Osteoblast (primary cell): ENCODE results near the gene NCK2. TPM values are rescaled to one million over a fixed set of nuclear protein-coding genes. Genes with fewer than 3 reads are reported as not detected.
A peak's percentile ranks its signal among the peaks of the same experiment; 100 is the strongest.

Source experiments
- DNase-seq: peaks from one replicate; pipeline ENCODE4 v3.0.0; 2011; ENCODE audit warnings: low spot score, mixed read lengths; ENCODE audit not compliant: insufficient read length; ENCODE audit errors: missing footprints
- H2AFZ ChIP-seq: 2 replicates; pipeline ENCODE4 v1.6.0; 2011; ENCODE audit warnings: mild to moderate bottlenecking, low read length
- H3K27ac ChIP-seq: 2 replicates; pipeline ENCODE4 v1.5.1; 2011; ENCODE audit warnings: mild to moderate bottlenecking, low read depth, low read length, moderate library complexity
- H3K27me3 ChIP-seq: 2 replicates; pipeline ENCODE4 v1.6.0; 2012; ENCODE audit warnings: mild to moderate bottlenecking, control low read depth, inconsistent platforms, low read length, moderate library complexity; ENCODE audit not compliant: insufficient read depth
- H3K36me3 ChIP-seq: 2 replicates; pipeline ENCODE4 v1.5.1; 2011; ENCODE audit warnings: mild to moderate bottlenecking, low read length, control low read depth, moderate library complexity; ENCODE audit not compliant: insufficient read depth
- H3K4me1 ChIP-seq: 2 replicates; pipeline ENCODE4 v1.5.1; 2011; ENCODE audit warnings: mild to moderate bottlenecking, low read length, control low read depth, moderate library complexity; ENCODE audit not compliant: insufficient read depth
- H3K4me2 ChIP-seq: 2 replicates; pipeline ENCODE4 v1.6.0; 2011; ENCODE audit warnings: mild to moderate bottlenecking, low read length; ENCODE audit not compliant: insufficient read depth
- H3K4me3 ChIP-seq: fragments of 200-600 bp; sonication (generic); 3 replicates; pipeline ENCODE4 v1.5.1; 2012; ENCODE audit warnings: mild to moderate bottlenecking, low read length, inconsistent platforms; ENCODE audit not compliant: insufficient read depth
- H3K79me2 ChIP-seq: 2 replicates; pipeline ENCODE4 v1.6.0; 2012; ENCODE audit warnings: mild to moderate bottlenecking, low read length, control low read depth, inconsistent platforms; ENCODE audit not compliant: insufficient read depth
- H3K9me3 ChIP-seq: 2 replicates; pipeline ENCODE4 v1.5.1; 2011; ENCODE audit warnings: low read depth, low read length, control low read depth
- H4K20me1 ChIP-seq: 2 replicates; pipeline ENCODE4 v1.6.0; 2012; ENCODE audit warnings: mild to moderate bottlenecking, low read length, control low read depth; ENCODE audit not compliant: insufficient read depth
- CTCF ChIP-seq: IDR thresholded peaks from 2 replicates; pipeline ENCODE4 v1.5.1; 2011; ENCODE audit warnings: mild to moderate bottlenecking, low read depth, low read length, moderate library complexity; ENCODE audit errors: extremely low read depth
- total RNA-seq: library from RNA; depleted of rRNA; stranded (reverse); fragments of >200 nt; gene quantifications from 2 replicates; pipeline ENCODE4 v1.2.3, GENCODE V29; 2012

The NCK2 gene
- total RNA-seq, 1 donor, result 28.6 TPM

- no peaks in the 10 kb centered on the region for H3K36me3 ChIP-seq
- H3K4me2 ChIP-seq, result peak overlapping the region; percentile 24
- H3K27ac ChIP-seq, result no peak overlapping the region
- no peak for DNase-seq
- H4K20me1 ChIP-seq, result no peaks in the 10 kb centered on the region
- H3K79me2 ChIP-seq, result no peaks in the 10 kb centered on the region
- H3K27me3 ChIP-seq, result no peaks in the 10 kb centered on the region
- H3K4me3 ChIP-seq, result no peak overlapping the region
- TF ChIP-seq CTCF, result no peak
- no peak overlapping the region for H2AFZ ChIP-seq
- no peaks in the 10 kb centered on the region for H3K9me3 ChIP-seq
- peaks cover 13% of the 10 kb centered on the region for H3K4me1 ChIP-seq
These were observed 12.6 kb upstream of the NCK2 start for GRCh38 chr2:105732101-105732500.

GRCh38 chr2:105732955-105733607, 11.6 kb upstream of the NCK2 start:
- Histone ChIP-seq H3K4me2 (no peak overlapping the region), H4K20me1 (no peaks in the 10 kb centered on the region), H3K27me3 (no peaks in the 10 kb centered on the region), H3K4me1 (peaks cover 13% of the 10 kb centered on the region), H3K4me3 (no peak overlapping the region), H3K27ac (no peak overlapping the region), H3K79me2 (no peaks in the 10 kb centered on the region), H2AFZ (no peak overlapping the region), H3K9me3 (no peaks in the 10 kb centered on the region), H3K36me3 (no peaks in the 10 kb centered on the region)
- no peak for DNase-seq
- no peak for TF ChIP-seq CTCF

- no peak for TF ChIP-seq CTCF
- peaks cover 13% of the 10 kb centered on the region for H3K4me1 ChIP-seq
- no peaks in the 10 kb centered on the region for H3K9me3 ChIP-seq
- no peak overlapping the region for H3K4me3 ChIP-seq
- no peak overlapping the region for H3K27ac ChIP-seq
- H3K79me2 ChIP-seq, result no peaks in the 10 kb centered on the region
- H3K27me3 ChIP-seq, result no peaks in the 10 kb centered on the region
- no peak overlapping the region for H2AFZ ChIP-seq
- no peaks in the 10 kb centered on the region for H4K20me1 ChIP-seq
- no peak for DNase-seq
- no peak overlapping the region for H3K4me2 ChIP-seq
- no peaks in the 10 kb centered on the region for H3K36me3 ChIP-seq
These were observed 10.8 kb upstream of the NCK2 start for GRCh38 chr2:105733875-105734274.

- TF ChIP-seq CTCF, result no peak
- Histone ChIP-seq H3K27ac (no peak overlapping the region), H3K4me1 (peaks cover 13% of the 10 kb centered on the region), H3K27me3 (peaks cover under 1% of the 10 kb centered on the region), H3K4me2 (peak overlapping the region; percentile 32), H2AFZ (no peak overlapping the region), H4K20me1 (no peaks in the 10 kb centered on the region), H3K4me3 (no peak overlapping the region), H3K9me3 (no peaks in the 10 kb centered on the region), H3K36me3 (no peaks in the 10 kb centered on the region), H3K79me2 (no peaks in the 10 kb centered on the region)
- peak; percentile 63 for DNase-seq
These were observed 9.8 kb upstream of the NCK2 start for GRCh38 chr2:105734762-105735538.
